Mesendoderm (in vitro differentiated cells): ENCODE measurements around the gene SRRM3.
A peak's percentile ranks its signal among the peaks of the same experiment; 100 is the strongest.

ENCODE experiments used
- DNase-seq: peaks from one replicate; pipeline ENCODE4 v3.0.0; 2013
- H2AK5ac ChIP-seq: 2 replicates; pipeline ENCODE4 v1.6.1; 2013; ENCODE audit warnings: low read length, inconsistent platforms
- H2BK120ac ChIP-seq: 2 replicates; pipeline ENCODE4 v1.6.1; 2013; ENCODE audit warnings: low read depth, mild to moderate bottlenecking, low read length, moderate library complexity, mixed read lengths
- H2BK15ac ChIP-seq: replicated peaks from 2 replicates; pipeline ENCODE4 v1.6.1; 2013; ENCODE audit warnings: low read depth, mild to moderate bottlenecking, moderate library complexity
- H2BK5ac ChIP-seq: 2 replicates; pipeline ENCODE4 v1.6.1; 2013; ENCODE audit warnings: low read length, inconsistent platforms
- H3K18ac ChIP-seq: 2 replicates; pipeline ENCODE4 v1.6.1; 2013; ENCODE audit warnings: mild to moderate bottlenecking, low read length, mixed read lengths
- H3K23ac ChIP-seq: one replicate; pipeline ENCODE4 v1.6.1; 2013; ENCODE audit warnings: low read length
- H3K27ac ChIP-seq: 2 replicates; pipeline ENCODE4 v1.5.1; 2013; ENCODE audit warnings: low read depth, mild to moderate bottlenecking, inconsistent platforms, low read length, moderate library complexity
- H3K27me3 ChIP-seq: 2 replicates; pipeline ENCODE4 v1.6.1; 2013; ENCODE audit warnings: low read length, control low read depth, mild to moderate bottlenecking, inconsistent platforms; ENCODE audit not compliant: insufficient read depth, poor library complexity
- H3K36me3 ChIP-seq: 2 replicates; pipeline ENCODE4 v1.6.1; 2013; ENCODE audit warnings: low read length, inconsistent platforms; ENCODE audit not compliant: control insufficient read depth, insufficient read depth
- H3K4ac ChIP-seq: one replicate; pipeline ENCODE4 v1.6.1; 2013; ENCODE audit warnings: low read depth, mild to moderate bottlenecking, low read length, moderate library complexity
- H3K4me1 ChIP-seq: 2 replicates; pipeline ENCODE4 v1.6.1; 2013; ENCODE audit warnings: low read depth, low read length, inconsistent platforms; ENCODE audit not compliant: control insufficient read depth
- H3K4me2 ChIP-seq: 2 replicates; pipeline ENCODE4 v1.6.1; 2013; ENCODE audit warnings: low read length
- H3K4me3 ChIP-seq: 2 replicates; pipeline ENCODE4 v1.5.1; 2013; ENCODE audit warnings: mild to moderate bottlenecking, low read length
- H3K56ac ChIP-seq: one replicate; pipeline ENCODE4 v1.6.1; 2013; ENCODE audit warnings: low read length
- H3K79me1 ChIP-seq: 2 replicates; pipeline ENCODE4 v1.6.1; 2013; ENCODE audit warnings: low read length, inconsistent platforms
- H3K79me2 ChIP-seq: 2 replicates; pipeline ENCODE4 v1.6.1; 2013; ENCODE audit warnings: mild to moderate bottlenecking, low read length; ENCODE audit not compliant: control insufficient read depth, insufficient read depth
- H3K9ac ChIP-seq: 2 replicates; pipeline ENCODE4 v1.6.1; 2013; ENCODE audit warnings: low read length, inconsistent platforms
- H4K5ac ChIP-seq: one replicate; pipeline ENCODE4 v1.6.1; 2013; ENCODE audit warnings: low read length
- H4K8ac ChIP-seq: one replicate; pipeline ENCODE4 v1.6.1; 2013; ENCODE audit warnings: low read depth, mild to moderate bottlenecking, control low read depth, low read length, moderate library complexity
- WGBS: extraction: QIAGEN DNeasy Blood & Tissue Kit; methylation state at CpG from one replicate; pipeline ENCODE4 v1.1.7; 2013; ENCODE audit warnings: low lambda C conversion rate, missing lambda C conversion rate; ENCODE audit not compliant: insufficient coverage; ENCODE audit errors: extremely low coverage; 5-methylcytosine and 5-hydroxymethylcytosine counted together

Gene SRRM3

DNA sequence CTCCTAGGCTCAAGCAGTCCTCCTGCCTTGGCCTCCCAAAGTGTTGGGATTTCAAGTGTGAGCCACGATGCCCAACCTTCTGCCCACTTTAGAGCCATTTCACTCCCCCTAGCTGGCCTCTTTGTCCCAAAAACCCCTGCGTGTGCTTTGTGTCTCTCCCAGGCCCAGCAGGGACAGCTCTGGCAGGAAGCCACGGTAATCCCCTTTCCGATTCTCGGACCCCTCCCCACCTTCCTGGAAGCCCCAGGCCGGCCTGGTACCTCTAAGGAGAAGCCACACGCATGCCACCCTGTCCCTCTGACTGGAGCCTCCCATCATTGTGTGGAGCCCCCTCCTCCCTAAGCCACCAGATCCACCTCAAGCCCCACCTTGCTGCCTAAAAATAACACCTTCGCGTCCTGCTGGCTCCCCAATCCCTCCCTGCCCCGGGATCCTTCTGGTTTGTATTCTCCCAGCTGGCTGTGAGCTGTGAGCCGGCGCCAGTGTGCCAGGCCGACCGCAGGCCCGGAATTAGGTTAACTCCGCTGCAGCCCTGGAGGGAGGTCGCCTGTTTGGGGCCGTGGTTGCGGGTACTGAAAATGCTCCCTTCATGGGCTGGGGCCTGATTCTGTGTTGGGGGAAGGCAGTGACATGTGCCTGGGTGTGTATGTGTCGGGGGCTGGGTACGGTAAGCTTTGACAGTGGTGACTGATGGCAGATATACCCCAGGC lies 16.4 kb upstream of the SRRM3 start:
- Histone ChIP-seq H4K8ac (no peak overlapping the region), H3K4ac (no peak overlapping the region), H4K5ac (peak overlapping the region; percentile 81), H2AK5ac (no peak overlapping the region), H3K56ac (peak overlapping the region; percentile 73), H3K36me3 (no peaks in the 10 kb centered on the region), H3K79me1 (no peaks in the 10 kb centered on the region), H3K18ac (no peak overlapping the region), H3K4me3 (no peak overlapping the region), H3K4me1 (no peaks in the 10 kb centered on the region), H2BK5ac (no peak overlapping the region), H3K79me2 (no peaks in the 10 kb centered on the region), H3K23ac (peak overlapping the region; percentile 35), H2BK120ac (no peak overlapping the region), H3K9ac (peak overlapping the region; percentile 16), H3K27ac (no peak overlapping the region), H2BK15ac (no peak overlapping the region), H3K27me3 (no peaks in the 10 kb centered on the region), H3K4me2 (no peak overlapping the region)
- WGBS = no CpG with 5 or more reads among the region's 21 CpGs
- peak; percentile 51 for DNase-seq

DNA sequence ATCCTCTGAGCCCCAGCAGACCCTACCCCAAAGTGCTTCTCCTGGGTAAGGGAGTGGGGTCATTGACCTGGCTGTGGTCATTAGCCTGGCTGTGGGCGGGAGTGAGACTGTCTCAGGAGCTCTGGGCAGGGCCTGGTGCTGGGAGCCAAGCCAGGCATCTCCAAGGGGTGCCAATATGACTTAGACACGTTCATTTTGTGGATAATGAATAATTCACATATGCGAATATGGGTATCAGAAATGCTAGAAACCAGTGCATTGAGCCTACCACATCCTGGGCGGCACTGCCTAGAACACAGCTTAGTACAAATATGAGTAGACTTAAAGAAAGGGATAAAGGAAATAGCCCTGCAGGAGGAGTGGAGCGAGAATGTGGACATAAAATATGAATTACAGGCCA lies 14.4 kb upstream of the SRRM3 start:
- H3K79me2 ChIP-seq = no peaks in the 10 kb centered on the region
- H3K56ac ChIP-seq = no peak overlapping the region
- H3K27me3 ChIP-seq = no peaks in the 10 kb centered on the region
- H3K4ac ChIP-seq = no peak overlapping the region
- no peak overlapping the region for H3K4me3 ChIP-seq
- no peaks in the 10 kb centered on the region for H3K79me1 ChIP-seq
- no peak overlapping the region for H3K23ac ChIP-seq
- H2BK15ac ChIP-seq = no peak overlapping the region
- H2BK5ac ChIP-seq = no peak overlapping the region
- no peak overlapping the region for H4K8ac ChIP-seq
- no peak overlapping the region for H3K18ac ChIP-seq
- H3K9ac ChIP-seq = no peak overlapping the region
- no peak overlapping the region for H2AK5ac ChIP-seq
- no peak overlapping the region for H3K27ac ChIP-seq
- no peak for DNase-seq
- no CpG with 5 or more reads among the region's 5 CpGs for WGBS
- no peaks in the 10 kb centered on the region for H3K4me1 ChIP-seq
- no peak overlapping the region for H2BK120ac ChIP-seq
- no peak overlapping the region for H4K5ac ChIP-seq
- no peak overlapping the region for H3K4me2 ChIP-seq
- no peaks in the 10 kb centered on the region for H3K36me3 ChIP-seq

DNA sequence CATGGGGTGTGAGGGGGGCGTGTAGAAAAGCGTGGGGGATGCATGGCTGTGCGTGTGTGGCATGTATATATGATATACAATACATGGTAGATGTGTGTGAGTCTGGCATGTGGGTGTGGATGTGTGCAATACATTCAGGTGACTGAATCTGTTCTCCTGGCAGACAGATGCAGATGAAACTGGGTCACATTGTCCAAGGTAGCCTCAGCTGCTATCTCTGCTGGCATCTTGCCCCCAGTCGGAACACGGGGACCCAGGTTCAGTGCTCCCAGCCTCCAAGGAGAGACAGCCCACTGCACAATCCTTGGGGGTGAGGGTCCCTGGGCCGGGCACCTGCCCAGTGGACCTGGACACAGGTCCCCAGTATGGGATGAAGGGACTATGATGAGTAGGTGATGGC lies 12.4 kb upstream of the SRRM3 start:
- no peak overlapping the region for H3K9ac ChIP-seq
- no peaks in the 10 kb centered on the region for H3K36me3 ChIP-seq
- H3K18ac ChIP-seq = no peak overlapping the region
- no peak overlapping the region for H4K8ac ChIP-seq
- H3K4ac ChIP-seq = no peak overlapping the region
- H2BK5ac ChIP-seq = no peak overlapping the region
- no peak overlapping the region for H2BK15ac ChIP-seq
- H3K4me3 ChIP-seq = no peak overlapping the region
- H3K4me2 ChIP-seq = no peak overlapping the region
- H3K56ac ChIP-seq = no peak overlapping the region
- no peak overlapping the region for H2AK5ac ChIP-seq
- no peak for DNase-seq
- no peak overlapping the region for H2BK120ac ChIP-seq
- H3K27me3 ChIP-seq = no peaks in the 10 kb centered on the region
- no peak overlapping the region for H3K27ac ChIP-seq
- no peaks in the 10 kb centered on the region for H3K4me1 ChIP-seq
- no peak overlapping the region for H3K23ac ChIP-seq
- H3K79me1 ChIP-seq = no peaks in the 10 kb centered on the region
- whole genome bisulfite sequencing = no CpG with 5 or more reads among the region's 6 CpGs
- no peaks in the 10 kb centered on the region for H3K79me2 ChIP-seq
- no peak overlapping the region for H4K5ac ChIP-seq

DNA sequence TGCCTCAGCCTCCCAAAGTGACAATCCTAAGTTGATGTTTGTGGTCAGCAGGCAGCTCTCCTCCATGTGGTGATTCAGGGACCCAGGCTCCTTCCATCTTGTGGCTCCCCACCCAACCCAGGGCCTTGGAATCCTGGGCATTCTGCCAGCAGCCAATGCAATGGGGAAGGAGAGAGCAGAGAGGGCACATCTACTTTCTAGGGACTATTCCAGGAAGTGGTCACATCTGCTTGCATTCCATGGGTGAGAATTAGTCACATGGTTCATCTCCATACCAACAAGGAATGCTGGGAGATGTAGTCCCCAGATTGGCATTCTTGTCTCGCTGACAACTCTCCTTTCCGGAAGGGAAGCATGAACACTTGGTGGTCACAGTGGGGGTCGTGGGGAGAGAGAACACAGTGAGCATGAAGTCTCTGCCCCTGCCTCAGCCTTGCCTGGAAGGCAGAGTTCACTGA lies 9.9 kb upstream of the SRRM3 start:
- no peak overlapping the region for H3K4me3 ChIP-seq
- H4K8ac ChIP-seq = no peak overlapping the region
- no CpG with 5 or more reads among the region's 3 CpGs for WGBS
- no peaks in the 10 kb centered on the region for H3K36me3 ChIP-seq
- no peak overlapping the region for H3K4ac ChIP-seq
- H3K23ac ChIP-seq = no peak overlapping the region
- no peak overlapping the region for H4K5ac ChIP-seq
- no peaks in the 10 kb centered on the region for H3K4me1 ChIP-seq
- H3K27ac ChIP-seq = no peak overlapping the region
- peak overlapping the region; percentile 26 for H3K56ac ChIP-seq
- H3K79me1 ChIP-seq = no peaks in the 10 kb centered on the region
- H3K4me2 ChIP-seq = no peak overlapping the region
- H3K27me3 ChIP-seq = no peaks in the 10 kb centered on the region
- peak; percentile 96 for DNase-seq
- H2BK15ac ChIP-seq = no peak overlapping the region
- H3K9ac ChIP-seq = no peak overlapping the region
- no peak overlapping the region for H2BK5ac ChIP-seq
- no peaks in the 10 kb centered on the region for H3K79me2 ChIP-seq
- no peak overlapping the region for H3K18ac ChIP-seq
- no peak overlapping the region for H2AK5ac ChIP-seq
- no peak overlapping the region for H2BK120ac ChIP-seq

DNA sequence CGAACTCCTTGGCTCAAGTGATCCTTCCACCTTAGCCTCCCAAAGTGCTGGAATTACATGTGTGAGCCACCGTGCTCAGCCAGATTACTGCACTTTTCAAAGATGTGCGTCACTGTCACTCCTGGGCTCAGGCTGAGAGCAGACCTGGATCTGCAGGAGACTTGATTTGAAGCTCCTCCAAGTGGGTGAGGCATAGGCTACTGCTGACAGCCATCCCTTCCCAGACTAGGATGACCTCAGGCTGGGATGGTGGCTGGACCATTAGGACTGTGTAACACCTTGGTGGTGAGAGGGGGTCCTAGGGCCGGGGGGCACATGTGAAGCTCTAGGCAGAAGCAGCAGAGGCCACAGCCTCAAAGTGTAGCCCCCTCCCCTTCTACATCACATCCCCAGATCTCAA lies 8.2 kb upstream of the SRRM3 start:
- Histone ChIP-seq H3K4me1 (no peaks in the 10 kb centered on the region), H3K56ac (no peak overlapping the region), H4K5ac (no peak overlapping the region), H3K27me3 (no peaks in the 10 kb centered on the region), H3K79me2 (no peaks in the 10 kb centered on the region), H3K36me3 (no peaks in the 10 kb centered on the region), H3K9ac (no peak overlapping the region), H2BK5ac (no peak overlapping the region), H3K27ac (no peak overlapping the region), H3K4me3 (no peak overlapping the region), H3K18ac (no peak overlapping the region), H4K8ac (no peak overlapping the region), H2AK5ac (no peak overlapping the region), H3K23ac (no peak overlapping the region), H2BK120ac (no peak overlapping the region), H2BK15ac (no peak overlapping the region), H3K4me2 (no peak overlapping the region), H3K4ac (no peak overlapping the region), H3K79me1 (no peaks in the 10 kb centered on the region)
- DNase-seq = no peak
- WGBS = no CpG with 5 or more reads among the region's 4 CpGs

DNA sequence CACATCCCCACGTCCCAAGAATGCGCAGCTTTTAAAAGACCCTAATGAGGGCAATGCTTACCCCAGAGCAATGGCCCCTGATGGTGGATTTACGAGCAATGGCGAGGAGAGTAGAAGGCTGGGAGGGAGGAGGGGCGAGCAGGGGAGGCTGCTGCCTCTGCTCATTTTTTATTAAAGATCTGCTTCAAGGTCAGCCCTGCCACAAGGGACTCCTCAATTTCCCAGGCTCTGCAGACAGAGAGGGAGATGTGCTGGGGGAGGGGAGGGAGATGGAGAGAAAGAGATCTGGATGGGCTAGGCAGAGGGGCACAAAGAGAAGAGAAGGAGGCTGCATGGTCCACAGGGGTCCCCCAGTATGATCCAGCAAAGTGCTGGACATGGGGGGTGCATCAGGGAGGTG lies 7.8 kb upstream of the SRRM3 start:
- no peak overlapping the region for H3K18ac ChIP-seq
- no peak overlapping the region for H3K23ac ChIP-seq
- no peak overlapping the region for H4K5ac ChIP-seq
- no peaks in the 10 kb centered on the region for H3K36me3 ChIP-seq
- H4K8ac ChIP-seq = no peak overlapping the region
- H2BK15ac ChIP-seq = no peak overlapping the region
- H3K56ac ChIP-seq = no peak overlapping the region
- H3K4me2 ChIP-seq = no peak overlapping the region
- no peaks in the 10 kb centered on the region for H3K79me2 ChIP-seq
- no peaks in the 10 kb centered on the region for H3K4me1 ChIP-seq
- WGBS = no CpG with 5 or more reads among the region's 5 CpGs
- H3K27ac ChIP-seq = no peak overlapping the region
- H3K4me3 ChIP-seq = no peak overlapping the region
- no peak overlapping the region for H2BK120ac ChIP-seq
- no peak overlapping the region for H3K4ac ChIP-seq
- H3K27me3 ChIP-seq = no peaks in the 10 kb centered on the region
- no peak overlapping the region for H2BK5ac ChIP-seq
- no peaks in the 10 kb centered on the region for H3K79me1 ChIP-seq
- H2AK5ac ChIP-seq = no peak overlapping the region
- no peak overlapping the region for H3K9ac ChIP-seq
- no peak for DNase-seq
